Erythroblast (primary cell): ENCODE measurements around the gene NPTN.

Experiments used
- GATA1 ChIP-seq: IDR thresholded peaks from 2 replicates; pipeline ENCODE4 v1.6.1; 2011; ENCODE audit warnings: low read depth, mild to moderate bottlenecking, control low read depth, low read length, moderate library complexity
- POLR2A ChIP-seq: IDR thresholded peaks from 2 replicates; pipeline ENCODE4 v1.6.1; 2011; ENCODE audit warnings: mild to moderate bottlenecking, low read length

GRCh38 chr15:73518180-73518862 lies 114.9 kb downstream of the NPTN start:
- no peak for TF ChIP-seq POLR2A
- no peak for TF ChIP-seq GATA1
